Muscle layer of colon (tissue), 2 donors: Measurements from ENCODE around the gene CTNNA3.
"Not testable (repeated sequence)": the region's sequence is repeated elsewhere in the genome, so short reads cannot be mapped to it uniquely, and the experiment has no call there.

ENCODE experiments used
- H3K27ac ChIP-seq: one replicate; pipeline ENCODE4 v1.7.0; 2013; ENCODE audit warnings: low read depth, mild to moderate bottlenecking, low read length, moderate library complexity
- H3K27me3 ChIP-seq, 2 donors: one replicate each; pipeline ENCODE4 v1.7.0; 2013; ENCODE audit warnings: low read length in 2 of 2, mild to moderate bottlenecking in 2 of 2; ENCODE audit not compliant: insufficient read depth in 2 of 2, control insufficient read depth in 1 of 2
- H3K36me3 ChIP-seq: one replicate; pipeline ENCODE4 v1.7.0; 2013; ENCODE audit warnings: mild to moderate bottlenecking, low read length; ENCODE audit not compliant: insufficient read depth
- H3K4me1 ChIP-seq: one replicate; pipeline ENCODE4 v1.7.0; 2013; ENCODE audit warnings: mild to moderate bottlenecking, low read length; ENCODE audit not compliant: insufficient read depth
- H3K4me3 ChIP-seq, 2 donors: one replicate each; pipeline ENCODE4 v1.7.0; 2013; ENCODE audit warnings: low read length in 2 of 2, low read depth in 1 of 2, mild to moderate bottlenecking in 1 of 2, moderate library complexity in 1 of 2
- H3K9ac ChIP-seq: one replicate; pipeline ENCODE4 v1.7.0; 2013; ENCODE audit warnings: low read length
- H3K9me3 ChIP-seq: one replicate; pipeline ENCODE4 v1.7.0; 2013; ENCODE audit warnings: mild to moderate bottlenecking, low read length
- donor health status: abdominal sarcoma.
- donor health status: Adenocarcinoma of cecum.

CTNNA3 gene

GRCh38 chr10:67695555-67695954, 440 bp downstream of the CTNNA3 start:
- peak overlapping the region; percentile 61 for H3K27ac ChIP-seq
- H3K9me3 ChIP-seq = no peaks in the 10 kb centered on the region
- no peaks in the 10 kb centered on the region for H3K36me3 ChIP-seq
- peak overlapping the region; percentile 79 for H3K9ac ChIP-seq
- H3K4me3 ChIP-seq = peak overlapping the region in 1 of 2 donors; percentile 58
- no peaks in the 10 kb centered on the region for H3K27me3 ChIP-seq
- H3K4me1 ChIP-seq = peaks cover 19% of the 10 kb centered on the region

- not testable (repeated sequence) for H3K27ac ChIP-seq, H3K9me3 ChIP-seq, H3K36me3 ChIP-seq, H3K4me1 ChIP-seq, H3K27me3 ChIP-seq, H3K4me3 ChIP-seq, H3K9ac ChIP-seq
These were observed 4.1 kb downstream of the CTNNA3 start for GRCh38 chr10:67691861-67692260.

GRCh38 chr10:67690540-67690939, 5.5 kb downstream of the CTNNA3 start:
- H3K4me3 ChIP-seq, H3K9ac ChIP-seq, H3K4me1 ChIP-seq, H3K36me3 ChIP-seq, H3K27ac ChIP-seq, H3K27me3 ChIP-seq, H3K9me3 ChIP-seq: not testable (repeated sequence)

GRCh38 chr10:67684140-67684539, 11.9 kb downstream of the CTNNA3 start:
- H3K27ac ChIP-seq, H3K4me1 ChIP-seq, H3K4me3 ChIP-seq, H3K27me3 ChIP-seq, H3K9me3 ChIP-seq, H3K9ac ChIP-seq, H3K36me3 ChIP-seq: not testable (repeated sequence)

GRCh38 chr10:67678335-67678974, 17.5 kb downstream of the CTNNA3 start:
- Histone ChIP-seq H3K27ac (no peak overlapping the region), H3K27me3 (no peaks in the 10 kb centered on the region), H3K9ac (no peak overlapping the region), H3K36me3 (no peaks in the 10 kb centered on the region), H3K4me3 (no peak overlapping the region), H3K9me3 (no peaks in the 10 kb centered on the region), H3K4me1 (no peaks in the 10 kb centered on the region)

GRCh38 chr10:67676208-67676825, 19.7 kb downstream of the CTNNA3 start:
- no peaks in the 10 kb centered on the region for H3K27me3 ChIP-seq
- no peak overlapping the region for H3K9ac ChIP-seq
- no peaks in the 10 kb centered on the region for H3K9me3 ChIP-seq
- H3K27ac ChIP-seq = no peak overlapping the region
- no peaks in the 10 kb centered on the region for H3K4me1 ChIP-seq
- no peak overlapping the region for H3K4me3 ChIP-seq
- no peaks in the 10 kb centered on the region for H3K36me3 ChIP-seq

GRCh38 chr10:67670401-67670800, 25.6 kb downstream of the CTNNA3 start:
- Histone ChIP-seq H3K27me3 (no peaks in the 10 kb centered on the region), H3K4me3 (no peak overlapping the region), H3K27ac (no peak overlapping the region), H3K36me3 (no peaks in the 10 kb centered on the region), H3K9ac (no peak overlapping the region), H3K9me3 (no peaks in the 10 kb centered on the region), H3K4me1 (peaks cover 7% of the 10 kb centered on the region)

GRCh38 chr10:67669978-67670377, 26.0 kb downstream of the CTNNA3 start:
- Histone ChIP-seq H3K4me1 (peaks cover 8% of the 10 kb centered on the region), H3K9ac (no peak overlapping the region), H3K27me3 (no peaks in the 10 kb centered on the region), H3K9me3 (no peaks in the 10 kb centered on the region), H3K36me3 (no peaks in the 10 kb centered on the region), H3K4me3 (no peak overlapping the region), H3K27ac (no peak overlapping the region)

- Histone ChIP-seq H3K9ac (no peak overlapping the region), H3K36me3 (no peaks in the 10 kb centered on the region), H3K4me3 (no peak overlapping the region), H3K9me3 (no peaks in the 10 kb centered on the region), H3K27me3 (no peaks in the 10 kb centered on the region), H3K4me1 (peaks cover 10% of the 10 kb centered on the region), H3K27ac (no peak overlapping the region)
These were observed 27.5 kb downstream of the CTNNA3 start for GRCh38 chr10:67668448-67668847.

GRCh38 chr10:67667035-67667425, 29.0 kb downstream of the CTNNA3 start:
- Histone ChIP-seq H3K27me3 (no peaks in the 10 kb centered on the region), H3K4me1 (peaks cover 15% of the 10 kb centered on the region), H3K9ac (no peak overlapping the region), H3K4me3 (no peak overlapping the region), H3K27ac (no peak overlapping the region), H3K36me3 (no peaks in the 10 kb centered on the region), H3K9me3 (no peaks in the 10 kb centered on the region)

GRCh38 chr10:67666416-67667034, 29.5 kb downstream of the CTNNA3 start:
- Histone ChIP-seq H3K27me3 (no peaks in the 10 kb centered on the region), H3K36me3 (no peaks in the 10 kb centered on the region), H3K27ac (no peak overlapping the region), H3K4me3 (no peak overlapping the region), H3K9ac (no peak overlapping the region), H3K9me3 (no peaks in the 10 kb centered on the region), H3K4me1 (peaks cover 17% of the 10 kb centered on the region)

GRCh38 chr10:67665491-67665890, 30.5 kb downstream of the CTNNA3 start:
- Histone ChIP-seq H3K9me3 (no peaks in the 10 kb centered on the region), H3K27me3 (no peaks in the 10 kb centered on the region), H3K27ac (peak overlapping the region; percentile 24), H3K9ac (no peak overlapping the region), H3K36me3 (no peaks in the 10 kb centered on the region), H3K4me3 (no peak overlapping the region), H3K4me1 (peaks cover 17% of the 10 kb centered on the region)
